ENCODE measurements around the gene DCDC2C.

GRCh38 chr2:3725002-3725401 is 21.6 kb downstream of the DCDC2C start:
- TF ChIP-seq POLR2A (IDR thresholded peaks at IDR 0.05; ENCODE audit: extremely low read depth, insufficient read length) (no peak), MAX (IDR thresholded peaks at IDR 0.05; ENCODE audit: low read depth, low read length) (no peak)
- TF ChIP-seq, protein P1, sequence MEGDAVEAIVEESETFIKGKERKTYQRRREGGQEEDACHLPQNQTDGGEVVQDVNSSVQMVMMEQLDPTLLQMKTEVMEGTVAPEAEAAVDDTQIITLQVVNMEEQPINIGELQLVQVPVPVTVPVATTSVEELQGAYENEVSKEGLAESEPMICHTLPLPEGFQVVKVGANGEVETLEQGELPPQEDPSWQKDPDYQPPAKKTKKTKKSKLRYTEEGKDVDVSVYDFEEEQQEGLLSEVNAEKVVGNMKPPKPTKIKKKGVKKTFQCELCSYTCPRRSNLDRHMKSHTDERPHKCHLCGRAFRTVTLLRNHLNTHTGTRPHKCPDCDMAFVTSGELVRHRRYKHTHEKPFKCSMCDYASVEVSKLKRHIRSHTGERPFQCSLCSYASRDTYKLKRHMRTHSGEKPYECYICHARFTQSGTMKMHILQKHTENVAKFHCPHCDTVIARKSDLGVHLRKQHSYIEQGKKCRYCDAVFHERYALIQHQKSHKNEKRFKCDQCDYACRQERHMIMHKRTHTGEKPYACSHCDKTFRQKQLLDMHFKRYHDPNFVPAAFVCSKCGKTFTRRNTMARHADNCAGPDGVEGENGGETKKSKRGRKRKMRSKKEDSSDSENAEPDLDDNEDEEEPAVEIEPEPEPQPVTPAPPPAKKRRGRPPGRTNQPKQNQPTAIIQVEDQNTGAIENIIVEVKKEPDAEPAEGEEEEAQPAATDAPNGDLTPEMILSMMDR (IDR thresholded peaks at IDR 0.05; ENCODE audit: low read depth, low read length): no peak

All from NB4 (cell line).